ENCODE results near the gene CHN2.

Gene CHN2

DNA sequence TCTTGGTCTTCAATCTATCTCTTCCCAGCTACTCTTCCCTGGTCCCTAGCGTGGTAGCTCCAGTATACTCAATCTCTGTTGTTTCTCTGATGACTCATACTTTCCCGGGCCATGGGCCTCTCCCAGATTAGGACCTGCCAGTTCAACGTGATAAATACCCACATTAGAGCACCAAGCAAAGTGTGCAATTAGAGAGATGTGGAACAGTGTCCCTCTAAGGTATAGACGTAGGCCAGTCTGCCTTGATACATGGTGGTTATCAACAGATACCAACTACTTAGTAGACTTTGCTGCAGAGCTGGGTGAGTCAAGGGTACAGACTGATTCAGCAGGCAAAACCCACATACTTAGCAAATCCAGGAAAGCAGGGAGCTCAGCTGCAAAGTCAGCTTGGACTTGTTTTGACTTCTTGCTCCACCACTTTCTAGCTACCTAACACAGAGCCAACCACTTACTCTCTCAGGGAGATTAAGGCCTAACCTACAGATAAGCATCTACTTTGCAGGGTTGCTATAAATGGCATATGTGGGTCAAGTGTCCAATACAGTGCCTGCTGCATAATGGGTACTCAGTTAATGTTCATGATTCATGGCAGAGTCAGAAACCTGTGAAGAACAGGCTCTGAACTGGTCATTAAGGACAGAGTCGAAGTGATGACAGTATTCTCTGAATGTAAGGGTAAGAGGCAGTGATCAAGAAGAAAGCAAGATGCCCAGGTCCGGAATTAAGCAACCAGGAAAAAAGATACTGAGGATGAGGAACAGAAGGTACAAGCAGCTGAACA is 176.1 kb downstream of the CHN2 start:
- no peak for DNase-seq

DNA sequence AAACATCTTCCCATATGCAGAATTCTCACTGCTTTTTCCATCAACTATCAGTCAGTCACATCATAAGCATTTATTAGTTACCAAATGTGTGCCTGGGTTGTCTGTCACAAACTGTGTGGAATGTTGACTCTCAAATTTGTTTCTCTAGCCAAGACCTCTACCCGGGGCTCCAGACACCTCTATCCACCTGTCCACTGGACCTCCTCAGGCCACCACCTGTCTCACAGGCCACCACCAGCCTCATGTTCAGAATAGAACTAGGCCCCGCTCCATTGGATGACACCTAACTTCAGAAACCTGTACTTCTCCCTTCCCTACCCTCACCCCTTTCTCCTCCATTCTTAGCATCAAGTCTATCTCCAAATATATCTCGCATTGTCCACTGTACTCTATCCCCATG is 176.9 kb downstream of the CHN2 start:
- no peak for DNase-seq

GRCh38 chr7:29372351-29373090 is 177.9 kb downstream of the CHN2 start:
- no peak for DNase-seq

- no peak for DNase-seq
Measured at GRCh38 chr7:29375641-29376562, 181.3 kb downstream of the CHN2 start.

DNA sequence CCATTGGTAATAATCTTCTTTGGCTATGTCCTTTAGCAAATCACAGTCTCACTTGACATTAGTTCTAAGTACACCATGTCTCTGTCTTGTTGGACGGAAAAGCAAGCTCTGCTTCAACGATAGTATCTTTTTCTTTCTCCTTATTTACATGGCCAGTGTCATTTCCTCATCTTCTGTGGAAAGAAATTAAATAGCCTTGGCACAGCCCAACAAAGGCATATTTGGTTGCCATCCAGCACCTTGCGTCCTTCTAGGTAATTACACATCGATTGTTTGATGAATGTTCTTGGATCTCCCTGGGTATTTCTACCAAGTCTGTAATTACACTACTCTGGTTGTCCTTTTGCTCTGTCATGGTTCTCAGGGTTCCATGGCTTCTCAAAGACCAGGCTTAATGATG is 183.1 kb downstream of the CHN2 start:
- DNase-seq: no peak

DNA sequence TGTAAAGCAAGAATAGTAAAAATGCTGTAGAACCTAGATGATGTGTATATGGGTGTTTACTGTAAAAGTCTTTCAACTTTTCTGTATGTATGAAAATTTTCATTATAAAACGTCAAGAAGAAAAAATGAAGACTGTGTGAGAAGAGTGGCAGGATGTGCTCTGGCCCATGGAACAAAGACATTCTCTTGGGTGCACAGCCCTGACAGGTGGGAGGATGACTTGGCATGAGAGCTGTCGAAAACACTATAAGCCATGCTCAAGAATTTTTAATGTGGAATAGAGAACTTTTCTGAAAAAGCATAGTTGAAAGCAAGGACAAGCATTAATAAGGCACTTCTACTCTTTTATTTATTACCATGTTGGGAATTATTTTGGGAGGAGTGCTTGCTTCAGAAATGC is 185.0 kb downstream of the CHN2 start:
- DNase-seq: no peak

GRCh38 chr7:29381206-29382094 is 186.9 kb downstream of the CHN2 start:
- no peak for DNase-seq

DNA sequence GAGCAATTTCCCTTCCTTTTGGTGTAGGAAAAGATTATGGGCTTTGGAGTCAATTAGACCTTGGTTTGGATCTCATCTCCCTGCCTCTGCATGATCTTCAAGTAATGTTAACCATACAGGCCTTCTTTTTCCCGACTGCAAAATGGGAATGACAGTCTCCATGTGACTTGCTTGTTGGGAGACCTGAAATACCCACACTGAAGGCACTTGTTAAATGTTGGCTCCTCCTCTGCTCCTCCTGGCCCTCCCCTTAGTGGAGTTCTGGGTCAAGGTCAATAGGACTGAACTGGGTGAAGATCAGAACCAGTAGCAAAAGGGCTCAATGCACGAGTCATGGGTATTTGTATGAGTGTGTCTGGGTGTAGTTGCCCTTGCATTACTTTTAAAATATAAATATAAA is 189.7 kb downstream of the CHN2 start:
- no peak for DNase-seq

- no peak for DNase-seq
Measured at GRCh38 chr7:29385214-29385814, 190.7 kb downstream of the CHN2 start.

- no peak for DNase-seq
Measured at GRCh38 chr7:29386196-29386765, 191.7 kb downstream of the CHN2 start.

- no peak for DNase-seq
Measured at GRCh38 chr7:29391262-29391661, 196.7 kb downstream of the CHN2 start.

GRCh38 chr7:29394321-29394720 is 199.7 kb downstream of the CHN2 start:
- no peak for DNase-seq

DNA sequence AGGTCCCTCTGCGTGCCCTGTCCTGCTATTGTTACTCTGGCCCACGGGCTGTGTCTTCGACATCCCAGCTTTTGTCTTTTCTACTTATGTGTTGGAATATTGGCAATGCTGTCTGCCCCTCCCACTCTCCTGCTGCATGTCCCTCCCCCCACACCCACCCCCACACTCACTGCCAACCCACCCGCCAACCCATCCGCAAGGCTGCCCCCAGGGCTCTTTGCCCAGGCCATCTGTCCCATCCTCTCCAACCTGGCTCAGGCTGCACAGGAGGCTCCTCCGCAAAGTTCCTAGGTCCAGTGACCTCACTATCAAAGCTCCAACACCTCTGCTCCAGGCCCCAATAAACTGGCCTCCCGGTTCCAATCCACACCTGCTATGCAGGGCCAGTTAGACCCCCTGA is 202.0 kb downstream of the CHN2 start:
- no peak for DNase-seq

DNA sequence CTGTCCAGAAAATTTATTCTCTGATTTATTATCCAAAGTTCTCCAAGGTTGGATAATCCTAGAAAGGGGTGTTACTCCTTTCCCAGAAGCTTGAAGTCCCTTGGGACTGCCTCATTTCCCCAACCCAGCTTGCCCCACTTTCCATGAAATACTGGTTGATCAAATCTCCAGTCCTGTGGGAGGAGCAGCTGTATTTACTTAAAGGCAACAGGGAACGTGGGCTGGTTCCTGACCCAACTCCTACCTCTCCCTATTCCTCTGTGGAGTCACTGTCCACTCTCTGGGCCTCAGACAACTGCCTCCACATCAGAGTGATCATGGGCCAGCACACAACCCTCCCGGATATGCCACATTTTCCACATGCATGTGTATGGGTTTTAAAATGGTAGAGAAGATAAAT is 202.8 kb downstream of the CHN2 start:
- DNase-seq: no peak

DNA sequence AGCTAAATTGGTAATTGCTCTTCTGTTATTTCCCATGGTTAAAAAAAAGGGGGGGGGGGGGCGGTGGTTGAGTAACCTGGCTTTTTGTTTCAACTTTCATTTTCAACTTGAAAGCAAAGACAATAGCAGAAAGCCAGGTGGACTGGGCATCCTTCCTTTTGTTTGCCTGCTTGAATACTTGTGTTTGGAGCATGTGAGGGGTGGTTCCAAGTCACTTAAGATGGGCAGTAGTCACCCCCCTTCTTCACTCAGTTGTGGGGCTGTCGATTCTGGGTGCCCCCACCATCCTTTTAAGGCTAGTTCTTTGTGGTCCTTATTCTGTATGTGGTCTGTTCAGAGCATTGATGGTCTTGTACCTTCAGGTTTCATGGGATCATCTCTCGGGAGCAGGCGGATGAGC is 203.4 kb downstream of the CHN2 start:
- no peak for DNase-seq

DNA sequence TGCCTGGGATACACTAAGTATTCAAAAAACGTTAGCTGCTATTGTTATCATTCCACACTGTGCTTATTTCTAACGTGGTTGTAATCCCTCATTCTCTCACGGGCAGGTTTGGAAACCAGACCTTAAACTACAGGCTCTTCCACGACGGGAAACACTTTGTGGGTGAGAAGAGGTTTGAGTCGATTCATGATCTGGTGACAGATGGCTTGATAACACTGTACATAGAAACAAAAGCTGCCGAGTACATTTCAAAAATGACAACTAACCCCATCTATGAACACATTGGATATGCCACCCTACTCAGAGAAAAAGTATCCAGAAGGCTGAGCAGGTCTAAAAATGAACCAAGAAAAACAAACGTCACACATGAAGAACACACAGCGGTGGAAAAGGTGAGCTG is 205.9 kb downstream of the CHN2 start:
- DNase-seq: no peak

DNA sequence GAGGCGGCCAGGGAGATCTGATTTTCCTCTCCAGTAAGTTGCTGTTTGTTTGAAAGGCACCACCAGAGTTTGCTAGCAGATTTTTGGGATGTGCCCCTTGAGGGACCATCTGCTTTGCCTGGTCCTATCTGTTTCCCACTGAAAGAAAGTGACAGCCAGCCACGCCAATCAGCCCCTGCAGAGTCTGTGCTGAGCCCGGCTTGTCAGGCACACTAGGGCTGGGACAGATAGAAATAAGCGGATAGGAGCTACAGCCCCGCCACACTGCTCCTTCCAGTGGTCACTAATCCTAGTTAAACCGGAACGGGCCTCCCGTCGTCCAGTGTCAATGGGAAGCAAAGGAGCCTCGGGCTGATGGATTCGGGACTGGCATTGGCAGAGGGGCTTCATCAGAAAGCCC is 207.2 kb downstream of the CHN2 start:
- DNase-seq: no peak

DNA sequence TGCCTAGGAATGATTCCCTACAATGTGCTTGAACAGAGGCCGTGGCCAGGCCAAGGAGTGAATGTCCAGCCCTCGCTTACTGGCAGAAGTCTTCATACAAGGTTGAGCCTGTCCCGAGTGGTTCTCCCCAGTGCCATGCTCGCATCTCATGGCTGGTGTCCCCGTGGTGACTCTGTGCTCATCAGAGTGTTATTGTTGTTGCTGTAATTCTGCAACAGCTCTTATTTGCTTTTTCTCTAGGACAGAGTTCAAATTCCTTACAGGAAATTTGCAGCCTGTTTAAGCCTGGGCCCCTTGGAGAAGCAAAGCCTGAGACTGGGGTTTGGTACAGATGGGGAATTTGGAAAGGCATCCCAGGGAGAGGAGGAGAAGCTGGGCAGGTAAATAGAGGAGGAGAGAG is 211.3 kb downstream of the CHN2 start:
- no peak for DNase-seq

- DNase-seq: no peak
Measured at GRCh38 chr7:29406366-29406765, 211.8 kb downstream of the CHN2 start.

DNA sequence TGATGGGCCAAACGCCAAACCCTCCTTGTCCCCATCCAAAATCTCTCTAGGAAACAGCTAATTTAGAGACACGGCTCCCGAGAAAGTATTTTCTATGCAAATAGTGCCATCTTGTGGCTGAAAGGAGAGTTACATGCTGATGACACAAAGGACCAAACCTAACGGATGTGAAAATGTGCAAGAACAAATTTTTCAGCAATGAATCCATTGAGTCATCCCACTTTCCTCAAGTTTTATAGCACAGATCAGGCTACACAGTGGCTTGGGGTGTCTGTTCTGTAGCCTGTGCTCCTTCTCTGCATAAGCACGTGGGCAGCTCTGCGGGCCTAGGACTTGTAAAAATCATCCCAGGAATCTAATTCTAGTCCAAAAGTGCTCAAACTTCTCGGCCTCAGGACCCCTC is 214.3 kb downstream of the CHN2 start:
- peak; percentile 56 for DNase-seq

DNA sequence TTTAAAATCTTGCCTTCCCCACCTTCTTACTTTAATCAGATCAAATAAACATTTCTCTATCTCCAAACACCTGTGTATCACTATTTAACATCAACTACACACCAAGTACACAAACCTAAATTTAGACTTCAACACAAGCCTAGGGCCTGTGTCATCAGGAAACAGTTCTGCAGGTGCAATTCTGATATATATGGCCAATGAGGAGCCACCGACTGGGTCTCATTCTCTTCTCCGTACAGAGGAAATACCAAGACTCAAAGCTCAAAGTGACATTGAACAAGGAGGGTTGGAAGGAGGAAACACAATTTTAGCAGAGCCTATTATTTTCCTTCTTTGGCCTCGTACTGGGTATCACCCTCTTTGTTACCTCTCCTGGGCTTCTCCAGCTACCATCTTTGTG is 216.4 kb downstream of the CHN2 start:
- DNase-seq: no peak

GRCh38 chr7:29412912-29413311 is 218.3 kb downstream of the CHN2 start:
- DNase-seq: no peak
